ENCODE data around the gene CA10. TPM values are rescaled to one million over a fixed set of nuclear protein-coding genes. Genes with fewer than 3 reads are reported as not detected.

CA10 gene
- polyA plus RNA-seq, 1 donor (not counting 4 experiments of a cell fraction or from before 2014, with no cell fraction given), result 2.9 TPM

- no peak for FAIRE-seq
Measured at GRCh38 chr17:51718983-51719382, 439.5 kb downstream of the CA10 start.

DNA sequence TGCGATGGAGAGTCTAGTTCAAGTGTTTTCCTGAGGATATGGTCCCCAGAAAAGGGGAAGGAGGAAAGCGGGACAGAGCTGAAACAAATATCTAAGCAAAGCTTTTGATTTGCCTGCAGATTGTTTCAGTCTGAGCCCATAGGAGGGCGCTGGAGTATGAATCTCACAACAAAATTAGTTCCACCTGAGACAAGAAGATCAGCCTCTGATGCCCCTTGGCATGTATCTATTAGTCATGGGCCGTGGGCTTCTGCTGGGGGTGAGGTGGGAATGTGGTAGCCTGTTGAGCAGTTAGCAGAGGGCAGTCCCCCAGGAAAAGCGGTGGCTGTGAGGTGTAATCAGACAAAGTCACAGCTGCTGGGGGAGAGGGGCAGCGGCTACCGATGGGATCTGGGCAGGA lies 446.9 kb downstream of the CA10 start:
- Histone ChIP-seq H3K79me2 (ENCODE audit: control insufficient read depth, insufficient read depth, low read length) (no peaks in the 10 kb centered on the region), H3K9me1 (ENCODE audit: control insufficient read depth, extremely low read depth, insufficient read depth, low read length) (no peaks in the 10 kb centered on the region), H2AFZ (ENCODE audit: control insufficient read depth, low read length) (no peak overlapping the region), H3K27ac (ENCODE audit: control insufficient read depth, insufficient read depth, low read length) (no peak overlapping the region), H3K4me2 (ENCODE audit: control insufficient read depth, extremely low read depth, insufficient read depth, low read depth, low read length) (no peak overlapping the region), H3K4me3 (ENCODE audit: control insufficient read depth in 2 of 3, extremely low read depth in 1 of 3, insufficient read depth in 2 of 3, low read depth in 1 of 3, low read length in 3 of 3) (no peak overlapping the region), H3K9me3 (ENCODE audit: control insufficient read depth, low read depth, low read length) (no peaks in the 10 kb centered on the region), H3K27me3 (ENCODE audit: control insufficient read depth, extremely low read depth, insufficient read depth, low read length) (no peaks in the 10 kb centered on the region), H4K20me1 (ENCODE audit: control insufficient read depth, extremely low read depth, insufficient read depth, low read length) (no peaks in the 10 kb centered on the region), H3K4me1 (ENCODE audit: control insufficient read depth, extremely low read depth, insufficient read depth, low read length) (no peaks in the 10 kb centered on the region), H3K9ac (ENCODE audit: control insufficient read depth, extremely low read depth, insufficient read depth, low read length) (no peak overlapping the region), H3K36me3 (ENCODE audit: control insufficient read depth in 2 of 2, extremely low read depth in 1 of 2, insufficient read depth in 2 of 2, low read length in 2 of 2) (no peaks in the 10 kb centered on the region)
- TF ChIP-seq, protein P1, sequence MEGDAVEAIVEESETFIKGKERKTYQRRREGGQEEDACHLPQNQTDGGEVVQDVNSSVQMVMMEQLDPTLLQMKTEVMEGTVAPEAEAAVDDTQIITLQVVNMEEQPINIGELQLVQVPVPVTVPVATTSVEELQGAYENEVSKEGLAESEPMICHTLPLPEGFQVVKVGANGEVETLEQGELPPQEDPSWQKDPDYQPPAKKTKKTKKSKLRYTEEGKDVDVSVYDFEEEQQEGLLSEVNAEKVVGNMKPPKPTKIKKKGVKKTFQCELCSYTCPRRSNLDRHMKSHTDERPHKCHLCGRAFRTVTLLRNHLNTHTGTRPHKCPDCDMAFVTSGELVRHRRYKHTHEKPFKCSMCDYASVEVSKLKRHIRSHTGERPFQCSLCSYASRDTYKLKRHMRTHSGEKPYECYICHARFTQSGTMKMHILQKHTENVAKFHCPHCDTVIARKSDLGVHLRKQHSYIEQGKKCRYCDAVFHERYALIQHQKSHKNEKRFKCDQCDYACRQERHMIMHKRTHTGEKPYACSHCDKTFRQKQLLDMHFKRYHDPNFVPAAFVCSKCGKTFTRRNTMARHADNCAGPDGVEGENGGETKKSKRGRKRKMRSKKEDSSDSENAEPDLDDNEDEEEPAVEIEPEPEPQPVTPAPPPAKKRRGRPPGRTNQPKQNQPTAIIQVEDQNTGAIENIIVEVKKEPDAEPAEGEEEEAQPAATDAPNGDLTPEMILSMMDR (optimal IDR thresholded peaks at IDR 0.05 in 1 of 3, IDR thresholded peaks at IDR 0.05 in 1 of 3, conservative IDR thresholded peaks at IDR 0.05 in 1 of 3; ENCODE audit: extremely low read depth in 1 of 3, insufficient read depth in 2 of 3, low read length in 3 of 3), result peak in 1 of 3 experiments; percentile 3
- no peak for TF ChIP-seq EZH2 (IDR thresholded peaks at IDR 0.05; ENCODE audit: low read length)
- no peak for FAIRE-seq
- dilution Hi-C loops (cut with MboI; ENCODE audit: extremely low pct_ligation_motif_present, low sequenced_read_pairs), result no loop called here
- DNase-seq (ENCODE audit: low read depth, low spot score), result no peak

More at GRCh38 chr17:51718983-51719382, 439.5 kb downstream of the CA10 start:
- Histone ChIP-seq H3K9ac (ENCODE audit: control insufficient read depth, extremely low read depth, insufficient read depth, low read length) (no peak overlapping the region), H3K9me1 (ENCODE audit: control insufficient read depth, extremely low read depth, insufficient read depth, low read length) (no peaks in the 10 kb centered on the region), H3K27me3 (ENCODE audit: control insufficient read depth, extremely low read depth, insufficient read depth, low read length) (no peaks in the 10 kb centered on the region), H3K36me3 (ENCODE audit: control insufficient read depth in 2 of 2, extremely low read depth in 1 of 2, insufficient read depth in 2 of 2, low read length in 2 of 2) (no peaks in the 10 kb centered on the region), H3K79me2 (ENCODE audit: control insufficient read depth, insufficient read depth, low read length) (no peaks in the 10 kb centered on the region), H2AFZ (ENCODE audit: control insufficient read depth, low read length) (no peak overlapping the region), H3K27ac (ENCODE audit: control insufficient read depth, insufficient read depth, low read length) (no peak overlapping the region), H3K9me3 (ENCODE audit: control insufficient read depth, low read depth, low read length) (no peaks in the 10 kb centered on the region), H3K4me3 (ENCODE audit: control insufficient read depth in 2 of 3, extremely low read depth in 1 of 3, insufficient read depth in 2 of 3, low read depth in 1 of 3, low read length in 3 of 3) (no peak overlapping the region), H4K20me1 (ENCODE audit: control insufficient read depth, extremely low read depth, insufficient read depth, low read length) (no peaks in the 10 kb centered on the region), H3K4me1 (ENCODE audit: control insufficient read depth, extremely low read depth, insufficient read depth, low read length) (no peaks in the 10 kb centered on the region), H3K4me2 (ENCODE audit: control insufficient read depth, extremely low read depth, insufficient read depth, low read depth, low read length) (no peak overlapping the region)
- DNase-seq (ENCODE audit: low read depth, low spot score), result no peak
- no peak for TF ChIP-seq EZH2 (IDR thresholded peaks at IDR 0.05; ENCODE audit: low read length)
- TF ChIP-seq, protein P1 (optimal IDR thresholded peaks at IDR 0.05 in 1 of 3, IDR thresholded peaks at IDR 0.05 in 1 of 3, conservative IDR thresholded peaks at IDR 0.05 in 1 of 3; ENCODE audit: extremely low read depth in 1 of 3, insufficient read depth in 2 of 3, low read length in 3 of 3), result no peak
- dilution Hi-C loops (cut with MboI; ENCODE audit: extremely low pct_ligation_motif_present, low sequenced_read_pairs), result no loop called here

Measured in keratinocyte (primary cell).